ENCODE data around the gene TRIM8. TPM values are rescaled to one million over a fixed set of nuclear protein-coding genes. Genes with fewer than 3 reads are reported as not detected.

Gene TRIM8
- total RNA-seq, 1 experiment from 2014 or later = 37.0 TPM

- H4K5ac ChIP-seq (ENCODE audit: insufficient read length, low read depth, low read length) = no peak overlapping the region
- H3K18ac ChIP-seq (ENCODE audit: insufficient read length, low read depth, low read length) = no peak overlapping the region
- H3K56ac ChIP-seq (ENCODE audit: insufficient read length, low read depth, low read length) = no peak overlapping the region
- TF ChIP-seq CTCF (conservative IDR thresholded peaks at IDR 0.05) = no peak
- no peak overlapping the region for H3T11ph ChIP-seq (ENCODE audit: low read length)
- no peak overlapping the region for H3K27ac ChIP-seq (ENCODE audit: insufficient read length, low read depth, low read length)
- Mint-ChIP-seq H3K4me1 (peaks cover 0 to 4% of the 10 kb centered on the region in 2 experiments; a peak in 2 of 4 replicates), H3K27me3 (ENCODE audit: low read depth) (no peaks in the 10 kb centered on the region), H3K27ac (no peak overlapping the region), H3K36me3 (ENCODE audit: insufficient read depth in 1 of 3, low read depth in 3 of 3) (peaks cover 0 to 4% (median 0%) of the 10 kb centered on the region in 3 experiments; a peak in 1 of 7 replicates), H3K4me3 (no peak overlapping the region), H3K9me3 (no peaks in the 10 kb centered on the region)
- no peak overlapping the region for H2BK15ac ChIP-seq (ENCODE audit: low read depth, low read length)
- H2BK120ac ChIP-seq (ENCODE audit: low read depth, low read length, poor library complexity, severe bottlenecking) = no peak overlapping the region
- H2BK5ac ChIP-seq (ENCODE audit: insufficient read length, low read length) = no peak overlapping the region
- H2BK20ac ChIP-seq (ENCODE audit: low read depth, low read length, poor library complexity, severe bottlenecking) = no peak overlapping the region
- H3K4ac ChIP-seq (ENCODE audit: low read depth, low read length) = no peak overlapping the region
- H4K8ac ChIP-seq (replicated peaks; ENCODE audit: insufficient read length, low read depth, low read length) = no peak overlapping the region
- H3K23me2 ChIP-seq (ENCODE audit: insufficient read length, low read depth, low read length, poor library complexity, severe bottlenecking) = no peaks in the 10 kb centered on the region
- no peak overlapping the region for H3K4me2 ChIP-seq (ENCODE audit: insufficient read depth, insufficient read length, low read length)
- H3K9ac ChIP-seq (ENCODE audit: extremely low read depth, insufficient read length, low read length) = no peak overlapping the region
- no peaks in the 10 kb centered on the region for H3K79me2 ChIP-seq (ENCODE audit: insufficient read depth, low read length)
- no peak overlapping the region for H4K91ac ChIP-seq (ENCODE audit: insufficient read length, low read depth, low read length)
- no peak overlapping the region for H2AK5ac ChIP-seq (ENCODE audit: insufficient read length, low read length)
- no peak overlapping the region for H3K23ac ChIP-seq (ENCODE audit: insufficient read length, low read depth, low read length)
- DNase-seq = no peak
- no CpG with 5 or more reads among the region's 5 CpGs for WGBS (ENCODE audit: extremely low coverage, insufficient read length, low lambda C conversion rate)
- H3K14ac ChIP-seq (ENCODE audit: insufficient read depth, low read length) = no peak overlapping the region
- H2BK12ac ChIP-seq (ENCODE audit: insufficient read length, low read depth, low read length) = no peak overlapping the region
- H3K79me1 ChIP-seq (ENCODE audit: insufficient read depth, low read depth, low read length, poor library complexity, severe bottlenecking) = no peaks in the 10 kb centered on the region
- H3K4me1 ChIP-seq (ENCODE audit: insufficient read depth, low read length) = no peaks in the 10 kb centered on the region
- H2AFZ ChIP-seq (ENCODE audit: low read length) = no peak overlapping the region
- H4K20me1 ChIP-seq (ENCODE audit: control insufficient read depth, insufficient read depth, insufficient read length) = no peaks in the 10 kb centered on the region
- no peaks in the 10 kb centered on the region for H3K27me3 ChIP-seq (ENCODE audit: insufficient read depth, low read length)
- H3K9me3 ChIP-seq (ENCODE audit: control insufficient read depth, low read depth, low read length) = no peaks in the 10 kb centered on the region
Observed at GRCh38 chr10:102605712-102606111, 38.6 kb upstream of the TRIM8 start.

All from H9 (cell line).